H1 (cell line): ENCODE data around the gene CCIN. TPM values are rescaled to one million over a fixed set of nuclear protein-coding genes. Genes with fewer than 3 reads are reported as not detected.

ENCODE experiments used
- CTCF ChIA-PET: fragments of 300-600 bp; sonication (Branson Sonifier 250); formaldehyde crosslinking; loops from one replicate; lab custom pipeline; 2021; ENCODE audit not compliant: partially characterized antibody; lab: Charles Lee
- POLR2A ChIA-PET: fragments of 300-600 bp; sonication (Branson Sonifier 250); formaldehyde crosslinking; loops from one replicate; lab custom pipeline; 2021; ENCODE audit warnings: inconsistent platforms; ENCODE audit not compliant: partially characterized antibody; lab: Charles Lee
- DNase-seq, 2 experiments: peaks; one replicate each; pipeline versions ENCODE4 v3.0.0 to v3.0.0-alpha.2; 2010 to 2022; ENCODE audit warnings: low spot score in 2 of 2, low read depth in 1 of 2, mixed read lengths in 1 of 2
- FAIRE-seq: peaks from 2 replicates; lab custom pipeline; 2011; peaks lifted over from hg19 to GRCh38; lab: Jason Lieb, UNC
- H2AFZ ChIP-seq: 2 replicates; pipeline ENCODE4 v1.8.1; 2012; ENCODE audit warnings: low read length, inconsistent platforms
- H2AK5ac ChIP-seq: 2 replicates; pipeline ENCODE4 v1.6.1; 2013; ENCODE audit warnings: low read depth, low read length
- H2BK120ac ChIP-seq: replicated peaks from 2 replicates; pipeline ENCODE3; 2013; ENCODE audit warnings: low read depth, low read length, inconsistent platforms
- H2BK12ac ChIP-seq: 2 replicates; pipeline ENCODE4 v1.6.1; 2013; ENCODE audit warnings: low read depth, low read length
- H2BK15ac ChIP-seq: 2 replicates; pipeline ENCODE4 v1.6.1; 2013; ENCODE audit warnings: low read length
- H2BK20ac ChIP-seq: 2 replicates; pipeline ENCODE4 v1.6.1; 2013; ENCODE audit warnings: low read length
- H2BK5ac ChIP-seq: 2 replicates; pipeline ENCODE4 v1.6.1; 2013; ENCODE audit warnings: low read depth, low read length
- H3K14ac ChIP-seq: 2 replicates; pipeline ENCODE4 v1.6.1; 2013; ENCODE audit warnings: inconsistent platforms; ENCODE audit not compliant: insufficient read length
- H3K18ac ChIP-seq: 2 replicates; pipeline ENCODE4 v1.6.1; 2013; ENCODE audit warnings: low read length; ENCODE audit errors: extremely low read depth
- H3K23ac ChIP-seq: 2 replicates; pipeline ENCODE4 v1.6.1; 2013; ENCODE audit warnings: inconsistent platforms; ENCODE audit not compliant: insufficient read length
- H3K23me2 ChIP-seq: 2 replicates; pipeline ENCODE4 v1.6.1; 2013; ENCODE audit warnings: low read depth, low read length
- H3K27ac ChIP-seq: 2 replicates; pipeline ENCODE4 v1.6.1; 2011; ENCODE audit warnings: low read depth, low read length, inconsistent platforms
- H3K27me3 ChIP-seq, 4 experiments: replicated peaks in 1 of 4; 1 replicate in 1 of 4; 2 replicates in 3 of 4; pipeline versions ENCODE4 v1.6.1 to v1.8.1; 2011 to 2013; ENCODE audit warnings: low read length in 3 of 4, mild to moderate bottlenecking in 3 of 4, inconsistent platforms in 2 of 4, mixed read lengths in 2 of 4, moderate library complexity in 1 of 4; ENCODE audit not compliant: control insufficient read depth in 3 of 4, insufficient read depth in 3 of 4; ENCODE audit errors: extremely low read depth in 1 of 4
- H3K36me3 ChIP-seq, 4 experiments: 2 replicates each; pipeline versions ENCODE4 v1.6.1 to v1.8.1; 2011 to 2013; ENCODE audit warnings: mild to moderate bottlenecking in 4 of 4, low read length in 3 of 4, moderate library complexity in 2 of 4, control low read depth in 1 of 4, inconsistent platforms in 1 of 4; ENCODE audit not compliant: insufficient read depth in 4 of 4, control insufficient read depth in 2 of 4
- H3K4ac ChIP-seq: replicated peaks from 2 replicates; pipeline ENCODE3; 2013; ENCODE audit warnings: low read length, low read depth, mixed read lengths, inconsistent platforms; ENCODE audit not compliant: insufficient read length
- H3K4me1 ChIP-seq, 4 experiments: replicated peaks in 1 of 4; 1 replicate in 1 of 4; 2 replicates in 3 of 4; pipeline versions ENCODE4 v1.6.1 to v1.8.1; 2011 to 2013; ENCODE audit warnings: low read length in 3 of 4, inconsistent platforms in 2 of 4, mixed read lengths in 1 of 4; ENCODE audit not compliant: insufficient read depth in 4 of 4, control insufficient read depth in 3 of 4
- H3K4me2 ChIP-seq, 2 experiments: 2 replicates each; pipeline versions ENCODE4 v1.6.1 to v1.8.1; 2011 to 2013; ENCODE audit warnings: low read depth in 2 of 2, low read length in 2 of 2, control low read depth in 1 of 2, inconsistent platforms in 1 of 2, mild to moderate bottlenecking in 1 of 2; ENCODE audit not compliant: insufficient read depth in 1 of 2
- H3K4me3 ChIP-seq, 4 experiments: fragments of 200-600, 300-600 bp in 1 of 4; sonication (generic), shearing (Covaris generic), sonication (Bioruptor Twin) in 1 of 4; 2 replicates each; pipeline versions ENCODE4 v1.5.1 to v1.8.1; 2011 to 2016; ENCODE audit warnings: low read length in 4 of 4, low read depth in 3 of 4, control low read depth in 2 of 4, inconsistent platforms in 2 of 4, mild to moderate bottlenecking in 2 of 4, mixed read lengths in 1 of 4, moderate library complexity in 1 of 4; ENCODE audit not compliant: insufficient read depth in 2 of 4; ENCODE audit errors: extremely low read depth in 1 of 4
- H3K56ac ChIP-seq: replicated peaks from 2 replicates; pipeline ENCODE3; 2013; ENCODE audit warnings: low read depth, mild to moderate bottlenecking, mixed read lengths, low read length, inconsistent platforms; ENCODE audit not compliant: insufficient read length
- H3K79me1 ChIP-seq: 2 replicates; pipeline ENCODE4 v1.6.1; 2013; ENCODE audit warnings: low read depth, low read length, control low read depth
- H3K79me2 ChIP-seq, 2 experiments: 2 replicates each; pipeline versions ENCODE4 v1.6.1 to v1.8.1; 2012 to 2013; ENCODE audit warnings: low read length in 2 of 2, mild to moderate bottlenecking in 2 of 2, inconsistent platforms in 1 of 2; ENCODE audit not compliant: insufficient read depth in 2 of 2, control insufficient read depth in 1 of 2
- H3K9ac ChIP-seq, 4 experiments: replicated peaks in 1 of 4; 1 replicate in 1 of 4; 2 replicates in 3 of 4; pipeline versions ENCODE4 v1.6.1 to v1.8.1; 2011 to 2013; ENCODE audit warnings: low read depth in 3 of 4, low read length in 3 of 4, control low read depth in 2 of 4, mild to moderate bottlenecking in 2 of 4, moderate library complexity in 2 of 4, inconsistent platforms in 1 of 4; ENCODE audit errors: extremely low read depth in 1 of 4
- H3K9me3 ChIP-seq, 2 experiments: 2 replicates each; pipeline versions ENCODE4 v1.6.1 to v1.8.1; 2012 to 2013; ENCODE audit warnings: mild to moderate bottlenecking in 2 of 2, moderate library complexity in 2 of 2, control low read depth in 1 of 2, inconsistent platforms in 1 of 2, low read depth in 1 of 2, low read length in 1 of 2, mixed read lengths in 1 of 2; ENCODE audit not compliant: insufficient read depth in 2 of 2
- H4K20me1 ChIP-seq, 2 experiments: replicated peaks in 1 of 2; 2 replicates each; pipeline versions ENCODE3 to v1.8.1; 2011 to 2013; ENCODE audit warnings: inconsistent platforms in 2 of 2, low read length in 2 of 2, mild to moderate bottlenecking in 1 of 2; ENCODE audit not compliant: insufficient read depth in 2 of 2, control insufficient read depth in 1 of 2
- H4K5ac ChIP-seq: 2 replicates; pipeline ENCODE4 v1.6.1; 2013; ENCODE audit warnings: low read length, low read depth, mixed read lengths, inconsistent platforms; ENCODE audit not compliant: insufficient read length
- H4K8ac ChIP-seq: 2 replicates; pipeline ENCODE4 v1.8.0; 2013; ENCODE audit warnings: mild to moderate bottlenecking, moderate library complexity, low read length, inconsistent platforms; ENCODE audit not compliant: insufficient read depth; ENCODE audit errors: extremely low read depth
- H4K91ac ChIP-seq: replicated peaks from 2 replicates; pipeline ENCODE3; 2013; ENCODE audit warnings: low read length, mixed read lengths, inconsistent platforms; ENCODE audit not compliant: insufficient read length
- BCL11A ChIP-seq, 2 experiments: IDR thresholded peaks; one replicate each; pipeline ENCODE4 v1.6.1; 2011; ENCODE audit warnings: low read depth in 2 of 2, low read length in 2 of 2, mild to moderate bottlenecking in 2 of 2
- GTF2F1 ChIP-seq: IDR thresholded peaks from 2 replicates; pipeline ENCODE4 v1.6.1; 2012; ENCODE audit warnings: low read depth, low read length, improper control_type of control experiment, borderline replicate concordance
- MAFK ChIP-seq: IDR thresholded peaks from 2 replicates; pipeline ENCODE4 v1.6.1; 2012; ENCODE audit warnings: low read depth, mild to moderate bottlenecking, improper control_type of control experiment, low read length
- NRF1 ChIP-seq: IDR thresholded peaks from 2 replicates; pipeline ENCODE4 v1.6.1; 2011; ENCODE audit warnings: mild to moderate bottlenecking, low read depth, low read length, improper control_type of control experiment
- POLR2A ChIP-seq, 2 experiments: IDR thresholded peaks; 1 replicate in 1 of 2; 2 replicates in 1 of 2; pipeline ENCODE4 v1.6.1; 2011; ENCODE audit warnings: low read depth in 2 of 2, low read length in 2 of 2, mild to moderate bottlenecking in 2 of 2; ENCODE audit errors: control extremely low read depth in 1 of 2
- POU5F1 ChIP-seq: IDR thresholded peaks from 2 replicates; pipeline ENCODE4 v1.6.1; 2011; ENCODE audit warnings: low read depth, mild to moderate bottlenecking, low read length, moderate library complexity
- SP1 ChIP-seq: IDR thresholded peaks from 2 replicates; pipeline ENCODE4 v1.6.1; 2011; ENCODE audit warnings: low read depth, low read length
- YY1 ChIP-seq: IDR thresholded peaks from 2 replicates; pipeline ENCODE4 v1.6.1; 2011; ENCODE audit warnings: low read depth, mild to moderate bottlenecking, low read length
- WGBS, 2 experiments: shearing (Covaris generic) in 1 of 2; methylation state at CpG; one replicate each; pipeline versions ENCODE4 v1.1.6 to v1.1.7; 2013 to 2015; ENCODE audit warnings: low lambda C conversion rate in 2 of 2, mixed read lengths in 2 of 2, inconsistent platforms in 1 of 2, low coverage in 1 of 2, missing lambda C conversion rate in 1 of 2; ENCODE audit not compliant: insufficient replicate concordance in 2 of 2, insufficient coverage in 1 of 2, insufficient read length in 1 of 2; ENCODE audit errors: extremely low coverage in 1 of 2, missing lambda C conversion rate in 1 of 2; 5-methylcytosine and 5-hydroxymethylcytosine counted together
- polyA plus RNA-seq, 7 experiments: library from polyadenylated mRNA; depleted of rRNA in 3 of 7; stranded (reverse) in 5 of 7; unstranded in 2 of 7; fragments of >200 nt in 5 of 7; fragments of 200-250 nt in 2 of 7; gene quantifications; 1 replicate in 5 of 7; 2 replicates in 1 of 7; 4 replicates in 1 of 7; pipeline versions ENCODE4 v1.2.1 to v1.2.3, GENCODE V29; 2011 to 2013; ENCODE audit warnings: missing spikeins in 2 of 7, mixed read lengths in 2 of 7
- total RNA-seq: library from RNA; stranded (reverse); fragmentation: NEBNext Ultra II Directional; extraction: Animal tissue kit (Norgen Biotek cat#: 25700); gene quantifications from 2 replicates; pipeline ENCODE4 v1.2.1, GENCODE V29; 2021
- TF ChIP-seq, protein P1 (sequence below): IDR thresholded peaks from 2 replicates; pipeline ENCODE4 v1.6.1; 2012; ENCODE audit warnings: inconsistent platforms

Gene CCIN
- total and polyA plus RNA-seq, 2 of the 8 experiments (the other 6 are each of a cell fraction or from before 2014, with no cell fraction given) = 0.19 to 0.21 TPM

GRCh38 chr9:36138496-36138895, 30.7 kb upstream of the CCIN start:
- Histone ChIP-seq H3K79me1 (no peaks in the 10 kb centered on the region), H4K91ac (no peak overlapping the region), H2BK20ac (no peak overlapping the region), H3K4me3 (no peak overlapping the region), H4K5ac (no peak overlapping the region), H3K9me3 (no peaks in the 10 kb centered on the region), H2BK120ac (no peak overlapping the region), H2BK12ac (no peak overlapping the region), H4K8ac (no peak overlapping the region), H3K14ac (no peak overlapping the region), H3K36me3 (no peaks in the 10 kb centered on the region), H2BK5ac (no peak overlapping the region), H3K4ac (no peak overlapping the region), H2AFZ (no peak overlapping the region), H2BK15ac (no peak overlapping the region), H3K23ac (no peak overlapping the region), H3K4me1 (peaks cover 0 to 15% (median 7%) of the 10 kb centered on the region in 4 experiments; a peak in 6 of 7 replicates), H2AK5ac (no peak overlapping the region), H3K79me2 (no peaks in the 10 kb centered on the region), H3K27ac (no peak overlapping the region), H4K20me1 (peaks cover 3 to 5% of the 10 kb centered on the region in 2 experiments), H3K9ac (no peak overlapping the region), H3K56ac (no peak overlapping the region), H3K27me3 (peaks cover 18 to 56% (median 46%) of the 10 kb centered on the region in 4 experiments), H3K4me2 (no peak overlapping the region), H3K18ac (no peak overlapping the region), H3K23me2 (peaks cover 15% of the 10 kb centered on the region)
- 87% methylated on average over 10 of the region's 10 CpGs; no CpG with 5 or more reads in 1 of the 2 experiments for WGBS, 2 experiments
- FAIRE-seq (no peak), DNase-seq (no peak)
- POLR2A ChIA-PET = no interaction called here
- CTCF ChIA-PET = interaction anchor here (0.9 to 6.7 kb wide), 7 partner anchors 9 to 591 kb away, joined by 4 to 58 read pairs (median 6); partner anchors contain the start of gene CCIN
- TF ChIP-seq MAFK (no peak), GTF2F1 (no peak), POU5F1 (no peak), POLR2A (IDR thresholded peaks at IDR 0.05; ENCODE audit: control extremely low read depth in 1 of 2, low read depth in 2 of 2, low read length in 2 of 2) (no peak), NRF1 (no peak), SP1 (no peak), YY1 (no peak), BCL11A (IDR thresholded peaks at IDR 0.05; ENCODE audit: low read depth in 2 of 2, low read length in 2 of 2) (no peak)
- TF ChIP-seq, protein P1, sequence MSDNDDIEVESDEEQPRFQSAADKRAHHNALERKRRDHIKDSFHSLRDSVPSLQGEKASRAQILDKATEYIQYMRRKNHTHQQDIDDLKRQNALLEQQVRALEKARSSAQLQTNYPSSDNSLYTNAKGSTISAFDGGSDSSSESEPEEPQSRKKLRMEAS = no peak
